Osteoblast (primary cell): ENCODE results near the gene MAZ. TPM values are rescaled to one million over a fixed set of nuclear protein-coding genes. Genes with fewer than 3 reads are reported as not detected.

Experiments used
- DNase-seq: peaks from one replicate; pipeline ENCODE4 v3.0.0; 2011; ENCODE audit warnings: low spot score, mixed read lengths; ENCODE audit not compliant: insufficient read length; ENCODE audit errors: missing footprints
- H2AFZ ChIP-seq: 2 replicates; pipeline ENCODE4 v1.6.0; 2011; ENCODE audit warnings: mild to moderate bottlenecking, low read length
- H3K27ac ChIP-seq: 2 replicates; pipeline ENCODE4 v1.5.1; 2011; ENCODE audit warnings: mild to moderate bottlenecking, low read depth, low read length, moderate library complexity
- H3K27me3 ChIP-seq: 2 replicates; pipeline ENCODE4 v1.6.0; 2012; ENCODE audit warnings: mild to moderate bottlenecking, control low read depth, inconsistent platforms, low read length, moderate library complexity; ENCODE audit not compliant: insufficient read depth
- H3K36me3 ChIP-seq: 2 replicates; pipeline ENCODE4 v1.5.1; 2011; ENCODE audit warnings: mild to moderate bottlenecking, low read length, control low read depth, moderate library complexity; ENCODE audit not compliant: insufficient read depth
- H3K4me1 ChIP-seq: 2 replicates; pipeline ENCODE4 v1.5.1; 2011; ENCODE audit warnings: mild to moderate bottlenecking, low read length, control low read depth, moderate library complexity; ENCODE audit not compliant: insufficient read depth
- H3K4me2 ChIP-seq: 2 replicates; pipeline ENCODE4 v1.6.0; 2011; ENCODE audit warnings: mild to moderate bottlenecking, low read length; ENCODE audit not compliant: insufficient read depth
- H3K4me3 ChIP-seq: fragments of 200-600 bp; sonication (generic); 3 replicates; pipeline ENCODE4 v1.5.1; 2012; ENCODE audit warnings: mild to moderate bottlenecking, low read length, inconsistent platforms; ENCODE audit not compliant: insufficient read depth
- H3K79me2 ChIP-seq: 2 replicates; pipeline ENCODE4 v1.6.0; 2012; ENCODE audit warnings: mild to moderate bottlenecking, low read length, control low read depth, inconsistent platforms; ENCODE audit not compliant: insufficient read depth
- H3K9me3 ChIP-seq: 2 replicates; pipeline ENCODE4 v1.5.1; 2011; ENCODE audit warnings: low read depth, low read length, control low read depth
- H4K20me1 ChIP-seq: 2 replicates; pipeline ENCODE4 v1.6.0; 2012; ENCODE audit warnings: mild to moderate bottlenecking, low read length, control low read depth; ENCODE audit not compliant: insufficient read depth
- CTCF ChIP-seq: IDR thresholded peaks from 2 replicates; pipeline ENCODE4 v1.5.1; 2011; ENCODE audit warnings: mild to moderate bottlenecking, low read depth, low read length, moderate library complexity; ENCODE audit errors: extremely low read depth
- total RNA-seq: library from RNA; depleted of rRNA; stranded (reverse); fragments of >200 nt; gene quantifications from 2 replicates; pipeline ENCODE4 v1.2.3, GENCODE V29; 2012

Gene MAZ
- total RNA-seq, 1 donor = 267 TPM

DNA sequence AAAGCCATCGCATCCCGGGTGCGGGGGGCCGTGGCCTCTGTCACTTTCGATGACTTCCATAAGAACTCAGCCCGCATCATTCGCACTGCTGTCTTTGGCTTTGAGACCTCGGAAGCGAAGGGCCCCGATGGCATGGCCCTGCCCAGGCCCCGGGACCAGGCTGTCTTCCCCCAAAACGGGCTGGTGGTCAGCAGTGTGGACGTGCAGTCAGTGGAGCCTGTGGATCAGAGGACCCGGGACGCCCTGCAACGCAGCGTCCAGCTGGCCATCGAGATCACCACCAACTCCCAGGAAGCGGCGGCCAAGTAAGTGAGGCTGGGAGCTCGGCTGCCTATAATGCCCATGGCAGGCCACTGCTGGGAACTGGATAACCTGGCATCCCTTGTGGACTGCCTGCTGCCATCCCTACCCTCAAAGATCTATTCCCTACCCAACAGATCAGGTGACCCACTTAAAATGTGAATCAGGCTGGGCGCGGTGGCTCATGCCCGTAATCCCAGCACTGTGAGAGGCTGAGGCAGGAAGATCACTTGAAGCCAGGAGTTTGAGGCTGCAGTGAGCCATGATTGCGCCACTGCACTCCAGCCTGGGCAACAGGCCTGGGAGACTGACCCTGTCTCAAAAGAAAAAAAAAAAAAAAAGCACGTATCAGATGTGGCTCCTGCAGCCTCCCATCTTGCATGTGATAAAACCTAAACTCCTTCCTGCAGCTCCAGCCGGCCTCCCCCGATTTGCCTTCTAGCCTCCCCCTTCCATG, 38.4 kb downstream of the MAZ start:
- Histone ChIP-seq H3K4me3 (no peak overlapping the region), H3K27me3 (no peaks in the 10 kb centered on the region), H3K9me3 (no peaks in the 10 kb centered on the region), H3K27ac (no peak overlapping the region), H2AFZ (no peak overlapping the region), H3K4me1 (no peaks in the 10 kb centered on the region), H3K79me2 (no peaks in the 10 kb centered on the region), H3K4me2 (no peak overlapping the region), H4K20me1 (peaks cover 12% of the 10 kb centered on the region), H3K36me3 (peaks cover 81% of the 10 kb centered on the region)
- no peak for TF ChIP-seq CTCF
- peak; percentile 62 for DNase-seq

- no peak for TF ChIP-seq CTCF
- peaks cover 72% of the 10 kb centered on the region for H3K36me3 ChIP-seq
These were observed 39.3 kb downstream of the MAZ start for GRCh38 chr16:29845656-29846055.

DNA sequence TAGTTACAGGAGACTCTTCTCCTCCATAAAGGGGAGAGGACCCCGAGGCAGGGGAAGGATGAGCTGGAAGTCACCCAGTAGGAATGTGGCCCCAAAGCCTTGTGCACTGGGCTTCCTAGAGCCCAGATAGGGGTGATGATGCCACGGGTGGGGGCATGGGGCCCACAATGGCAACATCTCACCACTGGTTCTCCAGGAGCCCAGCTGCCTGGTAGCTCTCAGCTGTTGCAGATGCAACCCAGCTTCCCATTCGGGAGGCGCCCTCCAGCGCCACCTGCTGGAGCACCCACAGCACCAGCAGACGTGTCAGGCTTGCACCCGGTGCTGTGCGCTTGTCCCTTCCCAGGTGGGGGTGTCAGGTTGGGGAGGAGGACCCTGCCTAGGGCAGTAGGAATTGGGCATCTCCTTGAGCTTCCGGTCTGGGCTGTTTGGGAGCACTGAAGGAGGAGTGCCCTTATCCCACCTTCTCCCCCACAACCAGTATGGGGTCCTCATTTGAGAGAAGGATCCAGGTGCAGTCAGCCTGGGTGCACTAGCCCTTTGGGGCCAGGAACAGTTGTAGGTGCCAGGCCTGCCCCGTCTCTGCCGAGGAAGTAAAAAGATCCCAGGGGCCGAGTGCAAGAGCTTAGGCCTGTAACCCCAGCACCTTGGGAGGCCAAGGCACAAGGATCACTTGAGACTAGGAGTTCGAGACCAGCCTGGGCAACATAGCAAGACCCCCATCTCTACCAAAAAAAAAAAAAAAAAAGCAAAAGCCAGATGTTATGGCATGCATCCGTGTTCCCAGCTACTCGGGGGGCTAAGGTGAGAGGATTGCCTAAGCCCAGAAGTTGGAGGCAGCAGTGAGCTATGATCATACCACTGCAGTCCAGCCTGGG, 42.3 kb downstream of the MAZ start:
- Histone ChIP-seq H3K4me2 (no peak overlapping the region), H3K79me2 (no peaks in the 10 kb centered on the region), H3K36me3 (peaks cover 48% of the 10 kb centered on the region), H3K9me3 (no peaks in the 10 kb centered on the region), H4K20me1 (peaks cover 12% of the 10 kb centered on the region), H3K27me3 (no peaks in the 10 kb centered on the region), H3K4me3 (no peak overlapping the region), H3K27ac (no peak overlapping the region), H2AFZ (no peak overlapping the region), H3K4me1 (no peaks in the 10 kb centered on the region)
- TF ChIP-seq CTCF = peak; percentile 85
- peak; percentile 92 for DNase-seq

More at GRCh38 chr16:29845656-29846055, 39.3 kb downstream of the MAZ start:
- Histone ChIP-seq H3K4me1 (no peaks in the 10 kb centered on the region), H3K27ac (no peak overlapping the region), H4K20me1 (peaks cover 12% of the 10 kb centered on the region), H2AFZ (no peak overlapping the region), H3K4me2 (no peak overlapping the region), H3K4me3 (no peak overlapping the region), H3K27me3 (no peaks in the 10 kb centered on the region), H3K79me2 (no peaks in the 10 kb centered on the region), H3K9me3 (no peaks in the 10 kb centered on the region)
- peak; percentile 21 for DNase-seq

DNA sequence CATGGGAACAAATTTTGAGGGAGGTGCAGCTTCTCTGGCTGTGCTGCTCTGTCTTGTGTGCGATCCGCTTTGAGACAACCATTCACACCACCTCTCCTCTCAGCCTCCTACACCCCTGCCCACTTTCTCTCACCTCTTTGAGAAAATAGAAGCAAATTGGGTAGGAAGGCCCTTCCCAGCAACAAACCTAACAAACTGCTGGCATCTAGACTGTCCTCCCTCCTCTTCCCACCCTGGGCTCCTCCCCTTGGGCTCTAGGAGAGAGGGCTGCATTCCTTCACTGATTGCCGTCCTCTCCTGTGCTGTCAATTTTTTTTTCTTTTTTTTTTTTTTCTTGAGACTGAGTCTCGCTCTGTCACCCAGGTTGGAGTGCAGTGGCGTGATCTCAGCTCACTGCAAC, 43.2 kb downstream of the MAZ start:
- peak; percentile 6 for DNase-seq
- TF ChIP-seq CTCF = no peak
- H3K27me3 ChIP-seq = no peaks in the 10 kb centered on the region
- no peaks in the 10 kb centered on the region for H3K79me2 ChIP-seq
- H3K4me3 ChIP-seq = no peak overlapping the region
- H3K4me1 ChIP-seq = no peaks in the 10 kb centered on the region
- peaks cover 12% of the 10 kb centered on the region for H4K20me1 ChIP-seq
- no peak overlapping the region for H3K4me2 ChIP-seq
- no peak overlapping the region for H2AFZ ChIP-seq
- peaks cover 41% of the 10 kb centered on the region for H3K36me3 ChIP-seq
- no peaks in the 10 kb centered on the region for H3K9me3 ChIP-seq
- H3K27ac ChIP-seq = no peak overlapping the region
